Astrocyte of the hippocampus (primary cell): Measurements from ENCODE around the gene ST3GAL4.

Experiments
- DNase-seq: peaks from one replicate; pipeline ENCODE4 v3.0.0; 2011; ENCODE audit warnings: low read depth, low spot score

The ST3GAL4 gene

DNA sequence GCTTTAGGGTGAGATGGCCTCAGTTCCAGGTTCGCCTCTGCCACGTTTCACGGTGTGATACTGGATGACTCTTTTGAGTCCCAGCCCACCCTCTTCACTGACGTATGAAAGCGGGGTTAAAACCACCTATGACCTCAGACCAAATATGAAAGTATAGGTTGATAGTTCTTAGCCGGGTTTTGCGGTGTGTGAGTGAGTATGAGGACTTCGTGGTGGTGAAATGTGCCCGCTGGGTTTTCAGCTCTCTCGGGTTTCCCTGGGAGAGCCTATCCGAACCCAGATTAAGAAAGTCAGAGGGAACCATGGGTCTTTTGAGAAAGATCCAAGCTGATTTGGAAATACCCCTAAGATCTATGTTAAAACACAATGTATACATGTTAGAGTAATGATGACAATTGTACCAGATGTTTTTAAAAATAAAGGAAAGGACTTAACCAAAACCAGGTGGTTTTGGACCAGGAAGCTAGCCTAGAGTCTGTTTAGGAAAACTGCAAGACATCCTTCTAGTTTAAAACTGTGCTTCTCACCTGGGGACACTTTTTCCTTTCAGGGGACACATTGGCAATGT is 25.8 kb upstream of the ST3GAL4 start:
- DNase-seq = no peak

DNA sequence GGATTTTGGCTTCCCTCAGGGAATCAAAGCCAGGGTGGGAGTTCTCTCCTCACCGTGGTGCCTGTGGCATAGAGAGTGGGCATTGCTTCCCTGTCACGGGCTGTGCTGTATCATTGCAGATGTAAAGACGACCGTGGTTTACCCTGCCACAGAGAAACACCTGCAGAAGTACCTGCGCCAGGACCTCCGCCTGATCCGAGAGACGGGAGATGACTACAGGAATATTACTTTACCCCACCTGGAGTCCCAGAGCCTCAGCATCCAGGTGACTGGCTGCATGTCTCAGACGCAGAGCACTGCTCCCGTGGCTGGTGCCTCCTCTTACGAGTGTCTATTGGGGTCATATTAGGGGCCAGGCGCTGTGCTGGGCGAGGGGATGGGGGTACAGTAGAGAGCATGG is 24.2 kb upstream of the ST3GAL4 start:
- DNase-seq = no peak

DNA sequence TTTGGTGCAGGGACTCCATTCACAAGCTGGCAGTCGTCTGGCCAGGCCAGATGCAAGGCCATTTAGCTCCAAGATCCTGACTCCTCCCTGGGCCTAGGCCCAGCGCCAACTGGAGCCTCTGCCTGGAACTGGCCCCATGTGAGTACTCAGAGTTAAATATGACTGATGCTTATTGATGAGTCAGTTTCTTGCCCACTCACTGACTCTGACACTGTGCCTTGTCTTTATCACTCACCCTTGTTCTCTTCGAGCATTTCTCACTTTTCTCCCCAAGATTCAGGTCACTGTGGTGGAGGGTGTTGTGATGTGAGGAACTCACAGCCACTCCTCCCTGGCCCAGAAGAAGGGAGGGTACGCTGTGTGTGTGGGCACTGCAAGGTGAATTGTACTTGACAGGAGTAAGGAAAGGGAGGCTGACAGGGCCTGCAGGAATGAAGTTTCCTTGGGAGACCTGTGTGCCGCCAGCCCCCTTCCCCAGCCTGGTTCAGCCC is 23.2 kb upstream of the ST3GAL4 start:
- DNase-seq = peak; percentile 70

DNA sequence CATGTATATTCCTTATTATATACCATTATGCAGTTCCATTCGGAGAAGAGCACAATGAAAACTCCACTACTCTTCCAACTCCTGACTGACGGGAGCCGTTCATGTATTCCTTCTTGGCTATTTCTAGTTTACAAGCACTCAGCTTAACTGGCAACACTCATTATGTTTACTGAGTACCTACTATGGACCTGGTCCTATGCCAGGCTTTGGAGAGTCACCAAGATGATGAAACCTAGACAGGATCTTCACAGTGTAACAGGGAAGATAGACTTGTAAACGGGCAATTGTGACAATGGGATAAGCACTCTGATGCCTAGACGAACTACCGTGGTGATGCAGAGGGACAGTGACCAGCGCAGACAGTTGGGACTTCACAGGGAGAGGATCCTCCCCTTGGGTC is 22.3 kb upstream of the ST3GAL4 start:
- DNase-seq = no peak

DNA sequence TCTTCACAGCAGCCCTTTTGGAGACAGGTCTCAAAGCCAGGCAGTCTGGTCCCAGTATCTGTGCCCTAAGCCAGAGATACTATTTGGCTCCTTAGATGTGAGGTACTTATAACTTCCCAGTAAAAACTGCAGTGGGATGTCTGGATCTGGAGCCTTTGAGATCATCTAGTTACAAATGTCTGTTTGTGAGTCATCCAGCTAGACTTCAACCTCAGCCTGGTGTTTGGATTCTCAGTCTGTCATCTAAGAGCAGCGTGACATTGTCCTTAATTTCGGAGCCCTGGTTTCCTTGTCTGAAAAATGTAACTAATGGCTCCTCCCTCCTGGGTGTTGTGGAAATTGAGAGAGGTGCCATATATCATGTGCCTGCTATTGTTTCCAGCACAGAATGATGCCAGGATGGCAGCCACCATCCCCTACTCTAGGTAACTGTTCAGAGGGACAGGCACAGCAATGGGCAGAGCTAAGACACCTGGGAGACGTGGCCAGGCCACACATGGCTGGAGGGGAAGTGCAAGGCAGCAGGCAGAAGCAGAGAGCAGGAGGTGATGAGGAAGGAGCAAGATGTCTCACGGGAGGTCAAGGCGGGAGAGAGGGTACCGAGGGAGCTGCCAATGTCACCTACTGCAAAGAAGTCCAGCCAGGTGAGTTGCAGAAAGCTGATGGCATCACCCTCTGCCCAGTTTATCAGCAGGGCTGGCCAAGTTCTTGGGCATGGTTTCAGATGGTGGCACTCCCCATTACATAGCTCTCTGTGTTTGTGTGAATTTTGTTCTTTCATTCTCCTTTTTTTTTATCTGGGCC is 20.6 kb upstream of the ST3GAL4 start:
- DNase-seq = peak; percentile 33

DNA sequence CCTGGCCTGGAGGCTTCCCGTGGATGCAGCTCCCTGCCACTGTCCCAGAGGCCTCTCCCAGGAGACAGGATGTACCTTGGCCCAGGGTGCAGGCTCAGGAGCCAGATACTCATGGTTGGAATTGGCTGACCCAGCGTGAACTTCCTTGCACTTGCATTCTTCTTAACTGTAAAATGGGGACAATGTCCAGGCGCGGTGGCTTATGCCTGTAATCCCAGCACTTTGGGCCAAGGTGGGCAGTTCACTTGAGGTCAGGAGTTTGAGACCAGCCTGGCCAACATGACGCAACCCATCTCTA is 20.1 kb upstream of the ST3GAL4 start:
- DNase-seq = no peak

DNA sequence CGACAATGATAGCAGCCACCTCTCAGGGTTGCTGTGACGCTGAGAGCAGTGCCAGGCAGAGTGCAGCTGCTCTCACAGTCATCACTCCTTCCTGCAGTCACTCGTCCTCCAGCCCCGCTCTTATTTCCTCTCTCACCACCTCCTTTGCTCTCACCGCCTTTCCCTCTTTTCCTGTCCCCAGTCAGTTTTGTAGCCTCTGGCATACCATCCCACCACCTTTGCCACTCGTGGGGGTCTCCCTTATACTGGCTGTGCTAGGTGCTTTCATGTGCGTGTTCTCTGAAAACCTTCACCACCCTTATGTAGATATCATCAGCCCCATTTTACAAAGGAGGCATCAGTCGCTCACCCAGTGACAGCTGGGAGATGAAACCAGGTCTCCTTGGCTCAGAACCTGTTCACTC is 19.3 kb upstream of the ST3GAL4 start:
- DNase-seq = no peak

DNA sequence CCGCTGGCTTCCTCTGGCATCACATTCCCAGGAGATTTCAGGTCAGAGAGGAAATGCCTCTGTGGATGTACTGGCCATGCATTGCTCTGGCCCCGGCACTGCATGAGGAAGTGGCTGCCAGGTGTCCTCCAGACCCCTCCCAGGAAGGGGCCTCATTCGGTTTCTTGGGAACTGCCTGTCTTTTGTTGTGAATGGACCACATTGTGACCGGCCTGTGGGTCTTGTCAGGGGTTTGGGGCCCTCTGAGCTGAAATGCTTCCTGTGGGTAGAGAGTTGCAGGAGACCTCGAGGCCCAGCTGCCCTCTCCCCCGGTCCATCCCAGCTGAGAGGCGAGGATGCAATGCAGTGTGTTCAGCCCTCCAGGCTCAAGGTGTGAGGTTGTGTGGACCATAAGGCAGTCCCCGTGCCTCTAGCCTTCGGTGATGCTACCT is 18.8 kb upstream of the ST3GAL4 start:
- DNase-seq = no peak

DNA sequence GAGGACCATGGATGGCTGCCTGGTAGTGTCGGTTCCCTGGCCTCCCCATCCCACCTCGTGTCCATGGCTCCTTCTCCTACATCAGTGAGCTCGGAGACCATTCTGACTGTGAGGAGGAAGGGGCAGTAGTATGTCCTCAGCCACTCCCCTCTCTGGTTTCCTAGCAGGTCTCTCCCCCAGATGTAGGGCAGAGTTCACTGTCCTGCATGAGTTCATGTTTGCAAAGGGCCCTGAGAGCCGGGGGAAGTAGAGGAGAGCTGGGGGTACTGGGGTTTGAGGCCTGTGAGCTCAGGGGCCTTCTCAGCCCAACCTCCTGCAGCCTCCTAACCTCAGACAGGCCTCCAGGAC is 18.4 kb upstream of the ST3GAL4 start:
- DNase-seq = no peak

DNA sequence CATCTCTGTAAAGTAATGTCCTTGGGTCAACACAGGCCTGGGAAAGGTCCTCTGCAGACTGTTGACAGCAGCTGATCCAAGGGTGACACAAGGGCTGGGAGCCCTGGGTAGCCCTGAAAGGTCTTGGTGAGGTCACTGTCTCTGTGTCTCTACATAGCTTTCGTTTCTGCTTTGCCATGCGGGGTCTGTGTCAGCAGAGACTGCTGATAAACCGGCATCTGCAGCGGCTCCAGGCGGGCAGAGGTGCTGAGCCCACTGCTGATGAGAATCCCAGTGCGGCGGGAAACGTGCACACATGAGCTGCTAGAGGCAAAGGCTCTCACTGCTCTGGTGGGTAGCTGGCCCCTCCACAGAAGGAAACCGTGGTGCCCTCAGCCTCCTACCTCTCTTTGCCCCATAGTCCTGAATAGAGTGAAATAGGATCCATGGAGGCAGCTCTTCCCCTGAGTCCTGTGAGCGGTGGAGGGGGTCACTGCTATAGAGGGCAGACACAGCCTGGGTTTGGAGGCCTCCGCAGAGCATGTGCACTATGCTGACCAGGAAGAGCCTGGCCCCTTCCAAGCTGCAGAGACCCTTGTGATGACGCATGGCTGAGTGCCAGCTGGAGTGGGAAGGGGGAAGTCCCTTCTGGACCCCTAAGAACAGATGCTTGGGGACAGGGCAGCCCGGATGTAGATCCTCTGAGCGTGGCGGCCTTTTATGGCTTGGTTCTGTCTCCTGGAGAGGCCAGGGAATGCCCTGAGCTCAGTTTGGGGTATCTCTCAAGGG is 17.8 kb upstream of the ST3GAL4 start:
- no peak for DNase-seq

DNA sequence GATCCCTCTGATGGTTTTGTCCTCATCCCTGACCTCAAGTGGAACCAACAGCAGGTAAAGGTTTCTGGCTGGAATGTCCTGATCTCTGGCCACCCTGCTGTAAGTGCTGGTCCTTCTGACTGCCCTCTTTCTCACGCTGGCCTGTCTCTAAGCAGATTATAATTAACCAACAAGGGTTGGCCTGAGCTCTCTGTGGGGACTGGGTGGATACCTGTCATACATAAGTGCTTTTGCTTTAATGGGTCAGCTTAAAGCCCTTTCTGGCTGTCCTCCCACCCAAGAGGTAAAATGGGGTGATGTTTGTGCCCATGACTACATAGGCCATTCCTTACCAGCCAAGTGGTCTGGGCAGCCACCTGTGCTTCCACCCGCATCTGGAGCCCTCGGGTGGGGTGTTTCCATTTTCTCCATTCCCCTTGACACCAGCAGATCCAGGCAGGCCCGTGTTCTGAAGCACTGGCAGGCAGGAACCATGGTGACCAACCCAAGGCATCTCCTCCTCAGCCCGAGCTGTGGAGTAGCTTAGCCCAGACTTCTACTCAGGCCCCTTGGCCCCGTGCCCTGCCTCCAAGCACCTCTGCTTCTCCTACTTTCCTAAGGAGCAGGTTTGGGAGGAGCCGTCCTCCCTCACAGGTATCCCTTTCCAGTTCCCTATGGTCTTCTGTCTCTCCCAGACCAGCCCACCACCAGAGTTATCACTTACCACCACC is 17.0 kb upstream of the ST3GAL4 start:
- DNase-seq = no peak

DNA sequence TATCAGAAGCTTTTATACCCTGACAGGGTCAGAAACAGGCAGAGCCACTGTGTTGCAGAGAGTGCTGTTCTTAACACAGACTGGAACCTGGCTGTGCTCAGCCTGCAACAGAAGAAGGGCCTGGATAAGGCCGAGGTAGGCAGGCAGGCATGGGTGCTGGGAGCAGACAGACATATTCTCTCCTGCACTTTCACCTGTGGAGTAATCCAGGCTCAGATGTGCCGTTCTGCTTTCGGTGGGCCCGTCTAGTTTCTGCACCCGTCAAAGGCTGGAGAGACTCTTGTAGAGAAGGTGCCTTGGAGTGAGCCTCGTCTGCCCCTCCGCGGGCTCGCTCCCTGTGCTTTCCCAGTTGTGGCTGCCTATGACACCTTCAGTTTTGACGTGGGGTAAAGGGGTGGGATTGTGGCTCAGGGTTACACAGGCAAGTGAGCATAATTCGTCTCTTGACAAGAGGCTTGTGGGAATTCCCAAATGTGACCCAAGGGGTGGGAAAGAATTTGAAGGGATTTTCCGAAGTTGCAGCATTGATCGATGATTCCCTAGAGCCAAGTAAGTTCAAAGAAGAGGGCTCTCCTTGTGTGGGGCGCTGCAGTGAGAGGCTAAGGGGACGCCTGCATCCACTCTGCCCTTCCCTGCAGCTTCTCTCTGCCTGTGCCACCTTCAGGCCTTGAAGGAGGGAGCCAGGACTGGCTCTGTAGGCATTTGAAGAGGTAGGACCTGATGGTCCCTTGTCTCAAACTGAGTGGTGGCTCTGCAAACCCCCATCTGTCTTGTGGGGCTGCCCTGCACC is 16.2 kb upstream of the ST3GAL4 start:
- peak; percentile 27 for DNase-seq

DNA sequence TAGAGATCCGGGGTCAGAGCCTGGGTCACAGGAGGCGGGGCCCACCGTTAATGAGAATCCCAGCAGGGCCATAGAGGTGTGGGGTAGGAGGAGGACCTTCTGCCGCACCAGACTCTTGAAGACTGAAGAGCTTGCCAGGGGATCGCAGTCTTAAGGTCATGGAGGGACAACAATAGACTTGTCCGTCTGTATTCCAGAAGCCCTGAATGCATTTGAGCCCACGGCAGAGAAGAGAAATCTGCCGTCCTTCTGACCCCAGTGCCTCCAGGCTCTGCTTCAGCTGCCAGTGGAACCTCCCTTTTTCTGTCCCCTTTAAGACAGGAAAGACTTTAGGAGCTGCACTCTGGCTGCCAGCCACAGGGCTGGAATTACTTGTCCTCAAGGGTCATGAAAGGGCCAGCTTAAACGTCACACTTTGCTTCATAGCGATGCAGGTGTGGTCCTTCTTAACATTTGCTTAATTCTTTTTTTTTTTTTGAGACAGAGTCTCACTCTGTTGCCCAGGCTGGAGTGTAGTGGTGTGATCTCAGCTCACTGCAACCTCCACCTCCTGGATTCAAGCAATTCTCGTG is 15.5 kb upstream of the ST3GAL4 start:
- DNase-seq = peak; percentile 23

DNA sequence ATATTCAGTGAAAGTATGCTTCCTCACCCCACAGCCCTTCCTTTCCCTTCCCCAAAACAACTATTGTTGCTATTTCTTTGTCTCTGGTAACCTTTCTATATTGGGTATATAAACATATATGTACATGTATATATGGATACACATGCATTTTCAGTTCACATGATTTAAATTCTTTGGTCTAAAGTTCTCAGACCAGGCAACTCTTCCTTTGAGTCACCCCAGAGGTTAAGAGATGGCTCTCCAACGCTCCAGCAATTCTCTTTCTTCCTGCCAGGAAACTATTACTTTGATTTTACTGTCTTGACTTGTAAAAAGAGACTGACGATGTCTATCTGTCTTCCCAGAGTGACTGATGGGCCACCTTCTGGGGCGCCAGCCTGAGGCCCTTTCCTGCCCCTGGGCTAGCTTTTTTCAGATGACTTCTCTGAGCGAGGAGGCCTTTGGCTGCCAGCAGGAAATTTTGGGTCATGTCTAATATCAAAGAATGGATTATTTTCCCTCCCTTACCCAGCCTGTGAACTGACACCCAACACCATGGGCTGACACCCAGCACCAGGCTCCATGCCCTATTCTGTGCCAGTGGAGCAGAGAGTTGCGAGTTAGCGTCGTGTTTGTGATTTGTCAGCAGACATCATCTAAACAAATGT is 14.4 kb upstream of the ST3GAL4 start:
- no peak for DNase-seq

DNA sequence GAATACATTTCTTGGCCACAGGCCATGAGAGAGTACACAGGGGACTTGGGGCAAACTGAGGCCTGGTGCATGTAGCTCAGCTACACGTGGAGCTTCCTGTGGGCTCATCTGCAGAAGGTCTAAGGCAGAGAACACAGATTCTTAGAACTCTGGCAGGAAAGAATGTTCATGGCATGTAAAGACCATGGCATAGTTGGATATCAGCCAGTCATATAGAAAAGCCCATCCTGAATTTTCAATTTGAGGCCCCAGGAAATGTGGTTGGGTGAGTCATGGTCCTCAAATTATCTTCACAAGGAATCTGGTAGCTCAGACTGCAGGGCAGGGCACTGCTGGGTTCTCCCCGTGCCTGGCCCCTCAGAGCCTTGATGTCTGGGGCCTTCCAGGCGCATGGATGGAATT is 13.7 kb upstream of the ST3GAL4 start:
- DNase-seq = peak; percentile 77

DNA sequence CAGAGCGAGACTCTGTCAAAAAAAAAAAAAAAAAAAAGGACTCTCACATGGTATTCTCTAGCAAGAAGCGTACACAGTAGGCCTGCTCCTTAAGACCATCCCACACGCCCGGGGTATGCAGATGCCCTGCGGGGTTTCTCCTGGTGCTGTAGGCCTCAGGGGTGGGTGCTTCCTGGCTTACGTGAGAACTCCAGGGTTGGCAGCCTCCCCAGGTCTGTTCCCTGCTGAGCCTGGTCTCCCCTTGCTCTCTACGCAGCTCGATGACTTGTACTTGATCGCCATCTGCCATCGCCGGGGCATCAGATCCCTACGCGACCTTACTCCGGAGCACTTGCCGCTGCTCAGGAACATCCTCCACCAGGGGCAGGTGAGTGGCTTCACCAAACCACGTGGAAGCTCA is 12.4 kb upstream of the ST3GAL4 start:
- DNase-seq = no peak

DNA sequence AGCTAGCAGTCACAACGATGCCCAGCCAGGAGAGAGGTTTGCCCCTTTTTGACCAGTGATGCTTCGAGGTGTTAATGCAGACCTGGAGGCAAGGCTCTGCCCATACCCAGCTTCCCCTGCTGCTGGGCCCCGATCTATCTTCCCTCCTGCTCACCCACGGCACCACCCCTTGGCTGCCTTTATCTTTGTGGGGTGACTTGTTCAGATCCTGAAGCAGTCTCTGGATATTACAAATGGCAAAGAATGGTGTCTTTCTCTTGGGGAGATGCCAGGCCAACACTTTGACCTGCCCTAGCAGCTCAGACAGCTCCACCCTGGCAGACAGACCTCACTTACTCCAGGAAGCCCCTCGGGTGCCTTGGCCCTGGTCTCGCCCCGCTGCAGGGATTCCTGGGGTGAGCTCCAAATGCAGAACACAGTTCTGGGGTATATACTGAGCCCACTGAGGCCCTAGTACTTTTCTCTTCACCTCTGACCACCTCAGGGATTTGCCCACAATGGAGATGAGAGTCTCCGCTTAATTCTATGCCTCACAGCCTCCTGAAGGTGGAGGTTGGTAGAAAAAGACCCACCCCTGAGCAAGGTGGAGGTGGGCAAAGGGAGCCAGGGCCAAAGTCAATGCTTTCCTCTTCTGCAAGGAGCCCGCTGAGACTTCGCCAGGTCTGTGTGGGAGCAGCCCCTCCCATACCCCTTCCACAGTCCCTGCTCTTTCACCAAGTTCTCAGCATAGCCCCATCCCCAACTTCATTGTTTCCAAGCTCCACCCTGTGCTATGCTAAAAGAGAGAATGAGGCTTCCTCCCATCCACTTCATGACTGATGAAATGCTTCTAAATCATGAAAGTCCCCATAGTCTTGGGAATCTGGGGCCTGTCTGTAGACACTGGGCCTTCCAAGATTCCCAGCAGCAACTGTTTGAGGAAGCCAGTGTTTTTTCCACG is 11.1 kb upstream of the ST3GAL4 start:
- DNase-seq = no peak

DNA sequence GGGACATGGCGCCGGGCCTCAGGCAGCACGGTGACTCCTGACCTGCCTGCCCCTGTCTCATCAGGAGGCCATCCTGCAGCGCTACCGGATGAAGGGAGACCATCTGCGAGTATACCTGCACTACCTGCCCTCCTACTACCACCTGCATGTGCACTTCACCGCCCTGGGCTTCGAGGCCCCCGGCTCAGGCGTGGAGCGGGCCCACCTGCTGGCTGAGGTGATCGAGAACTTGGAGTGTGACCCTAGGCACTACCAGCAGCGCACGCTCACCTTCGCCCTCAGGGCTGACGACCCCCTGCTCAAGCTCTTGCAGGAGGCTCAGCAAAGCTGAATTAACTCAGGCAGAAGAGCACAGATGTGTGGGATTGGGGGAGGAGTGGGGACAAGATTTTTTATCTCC is 10.2 kb upstream of the ST3GAL4 start:
- DNase-seq = no peak

DNA sequence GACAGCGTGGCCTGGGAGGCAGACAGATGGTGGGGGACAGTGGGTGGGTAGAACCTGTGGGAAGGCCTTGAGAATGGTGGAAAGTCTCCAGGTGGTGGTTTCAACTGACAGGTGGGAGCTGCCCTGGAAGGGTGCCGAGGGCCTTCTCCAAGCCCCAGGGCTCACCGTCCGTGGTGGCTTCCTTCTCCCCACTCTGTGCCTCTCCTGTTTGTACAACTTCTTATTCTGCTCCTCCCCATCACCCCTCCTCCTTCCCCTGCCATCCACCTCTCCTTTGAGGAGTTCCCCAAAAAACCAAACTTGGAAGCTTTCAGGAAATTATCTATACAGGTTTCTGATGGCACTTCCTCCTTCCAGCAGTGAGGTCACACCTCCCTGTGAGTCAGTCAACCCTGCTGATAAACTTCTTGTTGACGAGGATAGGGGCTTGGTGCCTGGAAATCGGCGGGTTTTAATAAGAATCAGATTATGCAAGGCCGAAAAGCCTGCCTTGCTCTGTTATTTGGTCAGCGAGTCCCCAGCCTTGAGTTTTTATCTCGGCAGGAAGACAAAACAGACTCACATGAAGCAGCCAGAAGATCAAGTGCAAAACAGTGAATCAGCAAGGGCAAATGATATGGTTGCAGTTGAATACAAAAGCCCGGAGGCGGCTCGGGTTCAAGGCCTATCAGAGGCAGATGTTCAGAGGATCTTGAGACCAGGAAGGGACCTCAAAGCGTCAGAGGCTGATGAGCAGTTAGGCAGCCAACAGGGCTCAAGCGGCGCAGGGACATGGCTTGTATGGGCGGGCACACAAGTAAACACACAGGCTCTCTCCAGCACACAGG is 9.5 kb upstream of the ST3GAL4 start:
- DNase-seq = peak; percentile 51
